HepG2 (cell line): Measurements from ENCODE around the gene PIK3CB. TPM values are rescaled to one million over a fixed set of nuclear protein-coding genes. Genes with fewer than 3 reads are reported as not detected.

Experiments used
- ATF1 ChIP-seq: IDR thresholded peaks from 2 replicates; pipeline ENCODE4 v1.6.1; 2016; ENCODE audit warnings: mild to moderate bottlenecking, control low read depth
- GLMP ChIP-seq: sonication (generic); formaldehyde crosslinking; IDR thresholded peaks from 2 replicates; pipeline ENCODE4 v1.9.0; 2021; ENCODE audit warnings: missing genetic modification reagents, mild to moderate bottlenecking, borderline replicate concordance
- HDAC6 ChIP-seq: fragments of 200-600 bp; sonication (generic); IDR thresholded peaks from 2 replicates; pipeline ENCODE4 v1.7.0; 2017; ENCODE audit warnings: mild to moderate bottlenecking, antibody characterized with exemption, low read length, low read depth
- HOXA3 ChIP-seq: sonication (generic); formaldehyde crosslinking; IDR thresholded peaks from 2 replicates; pipeline ENCODE4 v1.5.0; 2020; ENCODE audit warnings: missing genetic modification reagents
- IKZF1 ChIP-seq: fragments of 450-650 bp; IDR thresholded peaks from 2 replicates; pipeline ENCODE4 v1.7.1; 2016
- NPAS2 ChIP-seq: sonication (generic); formaldehyde crosslinking; IDR thresholded peaks from 2 replicates; pipeline ENCODE4 v1.8.0; 2022; ENCODE audit warnings: mild to moderate bottlenecking, missing genetic modification reagents, borderline replicate concordance
- NR0B2 ChIP-seq: sonication (generic); formaldehyde crosslinking; IDR thresholded peaks from 2 replicates; pipeline ENCODE4 v1.4.0; 2020; ENCODE audit warnings: mild to moderate bottlenecking, missing genetic modification reagents
- PAF1 ChIP-seq: IDR thresholded peaks from 2 replicates; pipeline ENCODE4 v1.6.1; 2016; ENCODE audit warnings: missing genetic modification reagents, missing compliant biosample characterization
- PHF5A ChIP-seq: IDR thresholded peaks from one replicate; pipeline ENCODE4 v1.6.1; 2018; ENCODE audit warnings: low read depth, missing genetic modification reagents; ENCODE audit not compliant: unreplicated experiment
- RAD21 ChIP-seq: fragments of 450-650 bp; formaldehyde crosslinking; IDR thresholded peaks from 2 replicates; pipeline ENCODE4 v1.5.0; 2020; ENCODE audit warnings: mild to moderate bottlenecking
- SCMH1 ChIP-seq: sonication (generic); formaldehyde crosslinking; IDR thresholded peaks from 2 replicates; pipeline ENCODE4 v1.9.0; 2021; ENCODE audit warnings: missing genetic modification reagents, mild to moderate bottlenecking, borderline replicate concordance
- SP4 ChIP-seq: sonication (generic); formaldehyde crosslinking; IDR thresholded peaks from 2 replicates; pipeline ENCODE4 v1.8.1; 2023; ENCODE audit warnings: mild to moderate bottlenecking, missing genetic modification reagents
- ZFP36 ChIP-seq: fragments of 150-350 bp; IDR thresholded peaks from 2 replicates; pipeline ENCODE4 v1.6.1; 2018; ENCODE audit warnings: borderline replicate concordance, low read length, low read depth; ENCODE audit not compliant: partially characterized antibody
- ZFP36L2 ChIP-seq: sonication (generic); formaldehyde crosslinking; IDR thresholded peaks from 2 replicates; pipeline ENCODE4 v1.4.0; 2020; ENCODE audit warnings: missing genetic modification reagents
- ZKSCAN5 ChIP-seq: sonication (generic); formaldehyde crosslinking; IDR thresholded peaks from 2 replicates; pipeline ENCODE4 v1.5.1; 2020; ENCODE audit warnings: mild to moderate bottlenecking, missing genetic modification reagents
- ZMAT5 ChIP-seq: sonication (generic); formaldehyde crosslinking; IDR thresholded peaks from 2 replicates; pipeline ENCODE4 v1.5.0; 2020; ENCODE audit warnings: mild to moderate bottlenecking, low read depth, missing genetic modification reagents, borderline replicate concordance
- ZMYM4 ChIP-seq: sonication (generic); formaldehyde crosslinking; IDR thresholded peaks from 2 replicates; pipeline ENCODE4 v1.8.1; 2023; ENCODE audit warnings: mild to moderate bottlenecking, missing genetic modification reagents
- ZNF224 ChIP-seq: sonication (generic); formaldehyde crosslinking; IDR thresholded peaks from 2 replicates; pipeline ENCODE4 v1.5.0; 2020; ENCODE audit warnings: mild to moderate bottlenecking, missing genetic modification reagents
- ZNF232 ChIP-seq: sonication (generic); formaldehyde crosslinking; IDR thresholded peaks from 2 replicates; pipeline ENCODE4 v1.4.0; 2020; ENCODE audit warnings: missing genetic modification reagents, borderline replicate concordance
- ZNF281 ChIP-seq: sonication (generic); formaldehyde crosslinking; IDR thresholded peaks from 2 replicates; pipeline ENCODE4 v1.4.0; 2020; ENCODE audit warnings: missing genetic modification reagents, borderline replicate concordance
- ZNF331 ChIP-seq: sonication (generic); formaldehyde crosslinking; IDR thresholded peaks from 2 replicates; pipeline ENCODE4 v1.4.0; 2020; ENCODE audit warnings: missing genetic modification reagents
- ZNF530 ChIP-seq: sonication (generic); formaldehyde crosslinking; IDR thresholded peaks from 2 replicates; pipeline ENCODE4 v1.5.0; 2020; ENCODE audit warnings: low read depth, mild to moderate bottlenecking, missing genetic modification reagents
- ZNF672 ChIP-seq: sonication (generic); formaldehyde crosslinking; IDR thresholded peaks from 2 replicates; pipeline ENCODE4 v1.8.1; 2022; ENCODE audit warnings: missing genetic modification reagents
- ZNF761 ChIP-seq: sonication (generic); formaldehyde crosslinking; conservative IDR thresholded peaks from 2 replicates; pipeline ENCODE4 v1.4.0; 2020; ENCODE audit warnings: mild to moderate bottlenecking, missing genetic modification reagents
- ZSCAN25 ChIP-seq: sonication (generic); formaldehyde crosslinking; IDR thresholded peaks from 2 replicates; pipeline ENCODE4 v1.8.0; 2022; ENCODE audit warnings: mild to moderate bottlenecking, missing genetic modification reagents
- polyA plus RNA-seq, 8 experiments: library from polyadenylated mRNA; depleted of rRNA in 3 of 8; stranded (reverse) in 7 of 8; unstranded in 1 of 8; fragments of >200 nt; fragmentation: Illumina TruSeq in 4 of 8; extraction: Trizol in 4 of 8; gene quantifications; 2 replicates each; pipeline versions ENCODE4 v1.2.1 to v1.2.3, GENCODE V29; 2011 to 2016; ENCODE audit warnings: low read depth in 4 of 8, missing spikeins in 1 of 8, mixed read lengths in 1 of 8; ENCODE audit not compliant: insufficient read depth in 1 of 8
- total RNA-seq, 5 experiments: library from RNA; depleted of rRNA; stranded (reverse); fragments of >200 nt; fragmentation: Illumina TruSeq; extraction: Trizol; gene quantifications; 2 replicates each; pipeline ENCODE4 v1.2.3, GENCODE V29; 2016; ENCODE audit warnings: low read depth in 1 of 5
- TF ChIP-seq, protein P1 (sequence below): sonication (generic); formaldehyde crosslinking; IDR thresholded peaks from 2 replicates; pipeline ENCODE4 v1.4.0; 2020; ENCODE audit warnings: missing genetic modification reagents, borderline replicate concordance

The PIK3CB gene
- total and polyA plus RNA-seq, 2 of the 13 experiments (the other 11 are each of a cell fraction or from before 2014, with no cell fraction given): 6.6 to 18.7 TPM

DNA sequence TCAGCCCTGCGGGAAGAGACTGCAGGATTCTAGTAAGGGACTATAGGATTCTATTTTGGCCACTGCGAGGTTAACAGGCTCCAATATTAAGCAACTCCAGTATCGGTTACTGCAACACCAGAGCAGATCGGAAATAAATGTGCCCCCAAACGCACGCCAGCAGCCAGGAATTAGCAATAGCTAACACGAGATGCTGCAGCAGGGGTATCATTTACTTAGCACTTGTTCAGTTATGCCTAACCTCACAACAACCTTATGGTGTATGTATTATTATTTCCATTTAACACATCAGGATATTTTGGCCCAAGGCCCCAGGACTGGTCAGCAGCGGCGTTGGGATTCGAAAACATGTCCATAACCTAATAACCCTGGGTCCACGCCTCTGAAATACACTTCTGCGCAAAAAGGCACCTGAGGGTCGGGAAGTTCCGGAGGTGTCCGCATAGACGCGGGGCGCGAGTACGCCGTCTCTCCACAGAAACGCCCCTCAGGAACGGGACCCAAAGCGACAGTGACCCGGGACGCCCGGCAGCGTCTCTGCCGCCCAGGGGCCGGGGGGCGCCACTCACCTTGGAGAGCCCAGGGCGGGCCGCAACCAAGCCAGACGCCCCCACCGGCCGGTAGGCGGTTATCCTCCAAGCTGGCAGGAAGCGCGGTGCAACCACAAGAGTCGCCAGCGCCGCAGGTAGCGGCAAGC lies 681 bp downstream of the PIK3CB start (continued):
- peak; percentile 84 for TF ChIP-seq RAD21
- TF ChIP-seq ZNF761: no peak
- TF ChIP-seq ZKSCAN5 (CRISPR knock-in tag): no peak
- no peak for TF ChIP-seq SCMH1 (CRISPR knock-in tag)
- no peak for TF ChIP-seq NPAS2 (CRISPR knock-in tag)
- TF ChIP-seq ZNF672: no peak
- TF ChIP-seq ZFP36L2 (CRISPR knock-in tag): no peak
- no peak for TF ChIP-seq ZNF281 (CRISPR knock-in tag)
- no peak for TF ChIP-seq PHF5A
- peak; percentile 12; the same call in 1 of the 2 replicates for TF ChIP-seq SP4 (CRISPR knock-in tag)
- TF ChIP-seq ZMAT5 (CRISPR knock-in tag): no peak
- TF ChIP-seq, protein P1, sequence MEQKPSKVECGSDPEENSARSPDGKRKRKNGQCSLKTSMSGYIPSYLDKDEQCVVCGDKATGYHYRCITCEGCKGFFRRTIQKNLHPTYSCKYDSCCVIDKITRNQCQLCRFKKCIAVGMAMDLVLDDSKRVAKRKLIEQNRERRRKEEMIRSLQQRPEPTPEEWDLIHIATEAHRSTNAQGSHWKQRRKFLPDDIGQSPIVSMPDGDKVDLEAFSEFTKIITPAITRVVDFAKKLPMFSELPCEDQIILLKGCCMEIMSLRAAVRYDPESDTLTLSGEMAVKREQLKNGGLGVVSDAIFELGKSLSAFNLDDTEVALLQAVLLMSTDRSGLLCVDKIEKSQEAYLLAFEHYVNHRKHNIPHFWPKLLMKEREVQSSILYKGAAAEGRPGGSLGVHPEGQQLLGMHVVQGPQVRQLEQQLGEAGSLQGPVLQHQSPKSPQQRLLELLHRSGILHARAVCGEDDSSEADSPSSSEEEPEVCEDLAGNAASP (CRISPR knock-in tag): peak; percentile 43; the same call in 1 of the 2 replicates
- no peak for TF ChIP-seq NR0B2
- TF ChIP-seq HOXA3 (CRISPR knock-in tag): no peak; the same call in 1 of the 2 replicates
- no peak for TF ChIP-seq GLMP (CRISPR knock-in tag)
- 0 out of 2 replicates have a peak, but pooled peaks have one; percentile 10 for TF ChIP-seq ZNF232 (CRISPR knock-in tag)
- TF ChIP-seq ZSCAN25 (CRISPR knock-in tag): peak; percentile 15; the same call in 1 of the 2 replicates
- TF ChIP-seq ZFP36: no peak
- no peak for TF ChIP-seq HDAC6
- no peak for TF ChIP-seq PAF1 (CRISPR knock-in tag)
- TF ChIP-seq ZNF530 (CRISPR knock-in tag): no peak
- TF ChIP-seq ZNF224 (CRISPR knock-in tag): no peak
- TF ChIP-seq ZNF331: no peak
- 0 out of 2 replicates have a peak, but pooled peaks have one; percentile 51 for TF ChIP-seq ZMYM4 (CRISPR knock-in tag)
- no peak for TF ChIP-seq IKZF1
- TF ChIP-seq ATF1 (CRISPR knock-in tag): no peak
